CD8-positive, alpha-beta memory T cell (primary cell): ENCODE results near the gene VGF. TPM values are rescaled to one million over a fixed set of nuclear protein-coding genes. Genes with fewer than 3 reads are reported as not detected.

ENCODE experiments used
- CTCF ChIA-PET: fragments of 350-600 bp; sonication (Branson Sonifier 250); formaldehyde crosslinking; loops from one replicate; lab custom pipeline; 2021; ENCODE audit warnings: antibody characterized with exemption; lab: Charles Lee
- POLR2A ChIA-PET: fragments of 350-600 bp; sonication (Branson Sonifier 250); formaldehyde crosslinking; loops from one replicate; lab custom pipeline; 2021; ENCODE audit warnings: antibody characterized with exemption; lab: Charles Lee
- DNase-seq, 5 donors: peaks; one replicate each; pipeline versions ENCODE4 v3.0.0 to v3.0.0-alpha.2; 2020 to 2022; ENCODE audit warnings: mixed read lengths in 1 of 5
- H3K27ac ChIP-seq: one replicate; pipeline ENCODE4 v1.7.0; 2013; ENCODE audit warnings: low read depth, mild to moderate bottlenecking, low read length, moderate library complexity
- H3K27me3 ChIP-seq: 2 replicates; pipeline ENCODE4 v1.7.0; 2013; ENCODE audit warnings: low read length, mild to moderate bottlenecking; ENCODE audit not compliant: insufficient read depth, poor library complexity, severe bottlenecking
- H3K36me3 ChIP-seq: 2 replicates; pipeline ENCODE4 v1.7.0; 2013; ENCODE audit warnings: mild to moderate bottlenecking, low read length, moderate library complexity; ENCODE audit not compliant: insufficient read depth
- H3K4me1 ChIP-seq: 2 replicates; pipeline ENCODE4 v1.7.0; 2013; ENCODE audit warnings: mild to moderate bottlenecking, low read length, moderate library complexity; ENCODE audit not compliant: insufficient read depth
- H3K4me3 ChIP-seq: 2 replicates; pipeline ENCODE4 v1.7.0; 2013; ENCODE audit warnings: mild to moderate bottlenecking, low read length
- H3K9me3 ChIP-seq: 2 replicates; pipeline ENCODE4 v1.7.0; 2013; ENCODE audit warnings: mild to moderate bottlenecking, low read length
- H3K27ac Mint-ChIP-seq, 8 donors: one replicate each; pipeline ENCODE4 v1.8.0; 2020 to 2021; ENCODE audit warnings: mixed read lengths in 8 of 8, mild to moderate bottlenecking in 6 of 8, inconsistent platforms in 3 of 8, moderate library complexity in 3 of 8
- H3K27me3 Mint-ChIP-seq, 2 donors: one replicate each; pipeline ENCODE4 v1.8.0; 2020 to 2021; ENCODE audit warnings: mixed read lengths in 2 of 2, mild to moderate bottlenecking in 1 of 2, moderate library complexity in 1 of 2
- H3K36me3 Mint-ChIP-seq, 3 donors: one replicate each; pipeline ENCODE4 v1.8.0; 2020 to 2021; ENCODE audit warnings: mixed read lengths in 3 of 3, inconsistent platforms in 1 of 3, mild to moderate bottlenecking in 1 of 3
- H3K4me1 Mint-ChIP-seq, 3 donors: one replicate each; pipeline ENCODE4 v1.8.0; 2020 to 2021; ENCODE audit warnings: mixed read lengths in 3 of 3, inconsistent platforms in 1 of 3, mild to moderate bottlenecking in 1 of 3
- H3K4me3 Mint-ChIP-seq, 7 donors: one replicate each; pipeline ENCODE4 v1.8.0; 2020 to 2021; ENCODE audit warnings: mixed read lengths in 7 of 7, mild to moderate bottlenecking in 6 of 7, moderate library complexity in 4 of 7, inconsistent platforms in 2 of 7
- H3K9me3 Mint-ChIP-seq, 5 donors: one replicate each; pipeline ENCODE4 v1.8.0; 2020 to 2022; ENCODE audit warnings: mixed read lengths in 5 of 5, mild to moderate bottlenecking in 3 of 5, moderate library complexity in 2 of 5, inconsistent platforms in 1 of 5
- polyA plus RNA-seq: library from polyadenylated mRNA; unstranded; fragments of 300-500 nt; fragmentation: Illumina TruSeq; gene quantifications from one replicate; pipeline ENCODE4 v1.2.3, GENCODE V29; 2021
- total RNA-seq, 2 experiments: library from RNA; stranded (reverse); gene quantifications; one replicate each; pipeline ENCODE4 v1.2.3, GENCODE V29; 2021

The VGF gene
- total and polyA plus RNA-seq, 3 experiments from 2014 or later, result 0.13 to 0.16 TPM; not detected in 1

GRCh38 chr7:101164071-101164840 is 1.1 kb downstream of the VGF start:
- Mint-ChIP-seq H3K27me3 (peaks cover 54% of the 10 kb centered on the region in 2 donors), H3K27ac (peak overlapping the region in 1 of 8 donors; percentile 75), H3K9me3 (peaks cover 0 to 4% (median 0%) of the 10 kb centered on the region in 5 donors), H3K4me1 (peaks cover 27 to 50% (median 30%) of the 10 kb centered on the region in 3 donors), H3K4me3 (peak overlapping the region; percentile 44 to 75 (median 65)), H3K36me3 (peaks cover under 1 to 8% (median 2%) of the 10 kb centered on the region in 3 donors)
- no peak for DNase-seq
- ChIA-PET CTCF (interaction anchor here (1.1 to 2.7 kb wide), 3 partner anchors 9 to 21 kb away, joined by 3 to 23 read pairs (median 9); no protein-coding TSS in a partner anchor), POLR2A (interaction anchor here (1.2 kb wide), 1 partner anchor 10 kb away, joined by 5 read pairs; no protein-coding TSS in a partner anchor)
- Histone ChIP-seq H3K27ac (no peak overlapping the region), H3K36me3 (no peaks in the 10 kb centered on the region), H3K4me1 (peaks cover 31% of the 10 kb centered on the region), H3K27me3 (peaks cover 57% of the 10 kb centered on the region), H3K9me3 (no peaks in the 10 kb centered on the region), H3K4me3 (no peak overlapping the region)

DNA sequence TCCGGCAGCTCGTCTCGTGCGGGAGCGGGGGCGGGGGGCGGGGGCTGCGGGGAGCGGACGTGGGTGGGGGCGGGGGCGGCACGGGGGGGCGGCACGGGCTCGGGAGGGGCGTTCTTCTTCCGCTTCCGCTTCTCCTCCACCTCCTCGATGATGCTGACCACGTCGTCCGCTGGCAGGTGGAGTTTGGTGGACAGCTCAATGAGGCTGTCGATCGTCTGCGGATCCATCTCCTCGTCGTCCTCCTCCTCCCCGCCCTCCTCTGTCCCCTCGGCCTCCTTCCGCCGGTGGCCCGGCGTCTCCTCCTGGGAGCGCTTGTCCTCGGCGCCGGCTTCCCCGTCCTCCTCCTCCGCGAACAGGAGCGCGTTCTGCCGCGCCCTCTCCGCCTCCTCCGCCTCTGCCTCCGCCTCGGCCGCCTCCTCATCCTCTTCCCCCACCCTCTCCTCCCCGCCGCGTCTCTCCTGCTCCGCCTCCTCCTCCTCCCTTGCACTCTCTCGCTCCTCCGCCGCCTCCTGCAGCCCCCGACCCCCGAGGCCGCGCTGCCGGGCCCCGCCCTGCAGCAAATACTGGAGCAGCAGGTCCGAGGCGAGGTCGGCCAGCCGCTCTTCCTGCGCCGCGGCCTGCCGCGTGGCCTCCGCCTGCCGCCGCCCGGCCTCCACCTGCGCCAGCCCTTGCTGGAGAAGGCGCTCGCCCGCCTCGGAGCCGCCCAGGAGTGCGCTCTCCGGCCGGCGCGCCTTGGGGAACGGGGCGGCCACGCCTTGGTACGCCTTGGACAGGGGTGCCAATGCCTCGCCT is 1.9 kb downstream of the VGF start:
- no peaks in the 10 kb centered on the region for H3K9me3 ChIP-seq
- peak overlapping the region in 2 of 8 donors; percentile 34 to 75 for H3K27ac Mint-ChIP-seq
- H3K4me1 Mint-ChIP-seq, result peaks cover 24 to 45% (median 24%) of the 10 kb centered on the region in 3 donors
- peaks cover 2 to 13% (median 5%) of the 10 kb centered on the region in 3 donors for H3K36me3 Mint-ChIP-seq
- H3K27ac ChIP-seq, result no peak overlapping the region
- peaks cover 47% of the 10 kb centered on the region in 2 donors for H3K27me3 Mint-ChIP-seq
- CTCF ChIA-PET, result interaction anchor here (2.7 kb wide), 1 partner anchor 20 kb away, joined by 23 read pairs; no protein-coding TSS in a partner anchor
- peak overlapping the region; percentile 42 to 90 (median 76) for H3K4me3 Mint-ChIP-seq
- H3K4me3 ChIP-seq, result peak overlapping the region; percentile 22
- no peak for DNase-seq
- H3K36me3 ChIP-seq, result no peaks in the 10 kb centered on the region
- peaks cover 49% of the 10 kb centered on the region for H3K27me3 ChIP-seq
- peaks cover 0 to 4% (median 0%) of the 10 kb centered on the region in 5 donors for H3K9me3 Mint-ChIP-seq
- POLR2A ChIA-PET, result interaction anchor here (1.2 kb wide), 1 partner anchor 10 kb away, joined by 5 read pairs; no protein-coding TSS in a partner anchor
- peaks cover 28% of the 10 kb centered on the region for H3K4me1 ChIP-seq

DNA sequence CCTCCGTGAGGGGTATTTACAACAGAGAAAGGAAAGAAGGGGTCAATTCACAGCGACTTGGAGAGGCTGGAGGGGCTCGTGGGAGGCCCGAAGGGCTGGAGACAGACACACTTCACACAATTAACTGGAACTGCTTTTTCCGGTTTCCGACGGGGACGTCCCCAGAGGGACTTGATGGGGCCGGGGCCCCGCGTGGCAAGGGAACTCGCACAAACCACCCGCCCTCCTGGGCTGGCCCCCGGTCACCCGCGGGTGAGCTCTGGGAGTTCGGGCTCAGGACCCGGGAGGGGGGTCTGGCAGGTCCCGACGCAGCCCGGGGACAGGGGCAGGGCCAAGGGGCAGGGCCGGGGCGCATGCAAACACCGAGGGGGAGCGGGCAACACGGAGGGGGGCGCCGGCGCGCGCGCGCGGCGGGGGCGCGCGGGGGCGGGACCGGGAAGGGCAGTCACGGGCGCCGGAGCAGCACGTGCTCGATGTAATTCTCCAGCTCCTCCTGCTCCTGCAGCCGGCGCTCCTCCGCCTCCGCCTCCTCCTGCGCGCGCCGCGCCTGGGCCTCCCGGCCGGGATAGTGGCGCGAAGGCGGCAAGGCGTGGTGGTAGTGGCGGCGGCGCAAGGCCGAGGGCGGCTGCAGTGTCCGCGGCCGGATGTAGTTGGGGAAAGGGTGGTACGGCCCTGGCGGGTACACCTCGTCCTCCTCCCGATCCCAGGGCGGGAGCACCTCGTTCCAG is 2.7 kb downstream of the VGF start:
- Mint-ChIP-seq H3K27me3 (peaks cover 39 to 40% of the 10 kb centered on the region in 2 donors), H3K36me3 (peaks cover 5 to 18% (median 8%) of the 10 kb centered on the region in 3 donors), H3K4me1 (peaks cover 21 to 41% (median 22%) of the 10 kb centered on the region in 3 donors), H3K4me3 (peak overlapping the region in 6 of 7 donors; percentile 55 to 85 (median 62)), H3K27ac (peak overlapping the region in 1 of 8 donors; percentile 43), H3K9me3 (peaks cover 0 to 4% (median 0%) of the 10 kb centered on the region in 5 donors)
- POLR2A ChIA-PET, result no interaction called here
- H3K27ac ChIP-seq, result no peak overlapping the region
- H3K36me3 ChIP-seq, result no peaks in the 10 kb centered on the region
- peaks cover 42% of the 10 kb centered on the region for H3K27me3 ChIP-seq
- CTCF ChIA-PET, result no interaction called here
- peaks cover 28% of the 10 kb centered on the region for H3K4me1 ChIP-seq
- DNase-seq, result no peak
- H3K4me3 ChIP-seq, result no peak overlapping the region
- no peaks in the 10 kb centered on the region for H3K9me3 ChIP-seq

DNA sequence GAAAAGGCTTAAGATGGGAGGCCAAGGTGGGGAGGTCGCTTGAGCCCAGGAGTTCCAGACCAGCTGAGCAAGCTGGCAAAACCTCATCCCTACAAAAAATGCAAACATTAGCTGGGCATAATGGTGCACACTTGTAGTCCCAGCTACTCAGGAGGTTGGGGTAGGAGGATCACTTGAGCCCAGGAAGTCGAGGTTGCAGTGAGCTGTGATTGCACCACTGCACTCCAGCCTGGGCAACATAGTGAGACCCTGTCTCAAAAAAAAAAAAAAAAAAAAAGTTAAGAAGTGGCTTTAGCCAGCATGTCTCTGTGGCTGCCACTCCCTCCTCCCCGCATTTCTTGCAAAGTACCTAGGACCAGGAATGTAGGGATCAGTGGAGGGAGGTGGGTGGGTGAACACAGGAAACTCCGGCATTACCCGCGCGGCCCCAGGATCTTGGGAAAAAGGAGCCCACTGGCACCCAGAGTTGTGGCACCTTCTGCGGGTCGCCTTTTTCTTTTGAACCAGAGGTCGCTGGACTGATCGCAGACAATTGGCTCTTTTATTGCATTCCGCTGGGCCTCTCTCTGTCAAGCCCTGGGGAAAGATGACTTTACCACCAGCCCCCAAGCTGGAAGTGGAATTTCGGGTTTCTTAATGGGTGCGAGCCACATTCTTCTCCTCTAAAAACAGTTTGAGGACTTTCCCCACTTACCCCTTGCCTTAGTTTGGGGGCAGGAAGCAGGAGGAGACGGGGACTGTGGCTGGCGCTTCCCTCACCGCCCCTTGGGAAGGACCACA is 3.5 kb downstream of the VGF start:
- peaks cover 28% of the 10 kb centered on the region for H3K4me1 ChIP-seq
- Mint-ChIP-seq H3K36me3 (peaks cover 5 to 24% (median 8%) of the 10 kb centered on the region in 3 donors), H3K9me3 (peaks cover 0 to 4% (median 0%) of the 10 kb centered on the region in 5 donors), H3K27me3 (peaks cover 31 to 32% of the 10 kb centered on the region in 2 donors), H3K4me3 (peak overlapping the region; percentile 40 to 85 (median 58)), H3K27ac (peak overlapping the region in 1 of 8 donors; percentile 43), H3K4me1 (peaks cover 17 to 34% (median 22%) of the 10 kb centered on the region in 3 donors)
- no peak overlapping the region for H3K4me3 ChIP-seq
- no peaks in the 10 kb centered on the region for H3K9me3 ChIP-seq
- no peak for DNase-seq
- peaks cover 33% of the 10 kb centered on the region for H3K27me3 ChIP-seq
- POLR2A ChIA-PET, result no interaction called here
- H3K27ac ChIP-seq, result no peak overlapping the region
- H3K36me3 ChIP-seq, result no peaks in the 10 kb centered on the region
- CTCF ChIA-PET, result no interaction called here

DNA sequence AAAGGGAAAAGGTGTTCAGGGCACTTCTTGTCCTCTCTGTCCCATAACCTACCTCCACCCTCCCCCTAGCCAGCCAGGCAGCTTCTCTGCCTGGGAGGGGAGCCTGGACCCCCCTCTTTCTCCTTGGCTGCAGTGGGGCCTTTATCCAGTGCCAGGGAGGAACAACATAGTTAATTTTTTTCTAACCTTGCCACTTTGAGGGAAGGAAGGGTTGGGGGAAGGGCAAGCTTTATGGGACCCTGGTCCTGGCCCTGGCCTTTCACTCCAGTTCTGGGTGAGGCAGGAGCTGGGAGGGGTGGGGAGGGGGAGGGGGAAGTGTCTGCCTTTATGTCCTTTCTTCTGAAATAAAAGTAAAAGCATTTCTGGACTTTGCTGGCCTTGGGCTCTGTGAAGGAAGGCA is 4.5 kb downstream of the VGF start:
- H3K36me3 Mint-ChIP-seq, result peaks cover 5 to 26% (median 8%) of the 10 kb centered on the region in 3 donors
- no peak for DNase-seq
- H3K4me1 Mint-ChIP-seq, result peaks cover 14 to 29% (median 18%) of the 10 kb centered on the region in 3 donors
- Histone ChIP-seq H3K36me3 (no peaks in the 10 kb centered on the region), H3K4me1 (peaks cover 23% of the 10 kb centered on the region), H3K27ac (no peak overlapping the region), H3K27me3 (peaks cover 27% of the 10 kb centered on the region), H3K9me3 (no peaks in the 10 kb centered on the region), H3K4me3 (no peak overlapping the region)
- ChIA-PET CTCF (no interaction called here), POLR2A (no interaction called here)
- peaks cover 25% of the 10 kb centered on the region in 2 donors for H3K27me3 Mint-ChIP-seq
- H3K27ac Mint-ChIP-seq, result no peak overlapping the region
- H3K9me3 Mint-ChIP-seq, result peaks cover 0 to 4% (median 0%) of the 10 kb centered on the region in 5 donors
- peak overlapping the region in 1 of 7 donors; percentile 40 for H3K4me3 Mint-ChIP-seq

DNA sequence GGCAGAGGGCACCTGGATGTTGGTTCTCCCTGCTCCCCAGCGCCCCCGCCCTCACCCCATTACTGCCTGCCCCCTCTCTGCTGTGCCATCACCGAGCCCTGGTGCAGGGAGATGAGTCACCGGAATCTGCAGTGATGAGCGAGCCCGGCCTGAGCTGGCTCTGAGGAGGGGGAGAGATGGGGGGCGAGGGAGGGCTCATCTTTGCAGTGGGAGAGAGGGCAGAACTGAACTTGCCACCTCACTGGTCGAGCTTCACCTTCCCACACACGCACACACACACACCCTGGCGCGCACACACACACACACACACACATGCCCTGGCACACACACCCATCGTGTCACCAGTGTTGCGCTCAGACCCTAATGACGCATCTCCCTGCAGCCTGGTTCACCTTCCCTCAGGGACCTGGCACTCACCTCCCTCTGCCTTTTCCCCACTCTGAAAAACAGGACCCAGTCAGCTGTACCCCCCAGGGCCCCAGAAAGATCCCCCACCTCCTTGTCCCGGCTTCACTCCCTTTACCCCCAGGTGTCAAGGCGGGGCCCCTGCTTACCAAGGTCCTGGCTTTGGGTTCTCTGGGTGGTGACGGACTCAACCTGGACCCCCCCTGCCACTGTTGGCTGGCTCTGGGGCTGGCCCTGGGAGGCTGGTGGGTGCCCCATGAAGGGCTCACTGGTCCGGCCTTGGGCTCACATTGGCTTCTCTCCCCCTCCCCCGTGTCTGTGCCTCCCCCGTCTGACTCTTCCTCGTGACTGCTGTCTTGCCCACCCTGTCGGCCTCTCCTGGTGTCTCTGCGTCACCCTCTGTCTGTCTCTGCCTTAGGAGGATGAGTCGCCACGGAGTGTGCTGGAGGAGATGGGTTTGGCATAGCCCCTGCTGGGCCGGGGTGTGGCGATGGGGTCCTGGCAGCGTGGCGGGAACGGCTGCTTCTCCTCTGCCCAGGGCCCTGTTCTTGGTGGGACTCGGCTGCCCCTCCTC is 5.4 kb downstream of the VGF start:
- H3K27me3 ChIP-seq, result peaks cover 22% of the 10 kb centered on the region
- H3K4me1 Mint-ChIP-seq, result peaks cover 15 to 27% (median 17%) of the 10 kb centered on the region in 3 donors
- CTCF ChIA-PET, result interaction anchor here (5.2 kb wide), 1 partner anchor 16 kb away, joined by 38 read pairs; no protein-coding TSS in a partner anchor

More for the DNA sequence above, 5.4 kb downstream of the VGF start:
- Histone ChIP-seq H3K4me3 (no peak overlapping the region), H3K27ac (no peak overlapping the region), H3K36me3 (no peaks in the 10 kb centered on the region), H3K9me3 (no peaks in the 10 kb centered on the region), H3K4me1 (peaks cover 22% of the 10 kb centered on the region)
- Mint-ChIP-seq H3K27me3 (peaks cover 16% of the 10 kb centered on the region in 2 donors), H3K4me3 (no peak overlapping the region), H3K9me3 (no peaks in the 10 kb centered on the region), H3K36me3 (peaks cover 5 to 26% (median 8%) of the 10 kb centered on the region in 3 donors), H3K27ac (peak overlapping the region in 2 of 8 donors; percentile 77 to 91)
- POLR2A ChIA-PET, result no interaction called here
- no peak for DNase-seq
